GM12891 (cell line): Measurements from ENCODE around the gene ERP44. TPM values are rescaled to one million over a fixed set of nuclear protein-coding genes. Genes with fewer than 3 reads are reported as not detected.
"Not testable (repeated sequence)": the region's sequence is repeated elsewhere in the genome, so short reads cannot be mapped to it uniquely, and the experiment has no call there.

ENCODE experiments used
- DNase-seq: peaks from one replicate; pipeline ENCODE4 v3.0.0; 2011; ENCODE audit warnings: low spot score; ENCODE audit not compliant: insufficient read length
- FAIRE-seq: peaks from 2 replicates; lab custom pipeline; 2011; peaks lifted over from hg19 to GRCh38; lab: Jason Lieb, UNC
- PAX5 ChIP-seq: IDR thresholded peaks from 2 replicates; pipeline ENCODE4 v1.6.1; 2011; ENCODE audit warnings: low read length, moderate library complexity, mild to moderate bottlenecking; ENCODE audit not compliant: insufficient read depth, severe bottlenecking
- POLR2A ChIP-seq: IDR thresholded peaks from 2 replicates; pipeline ENCODE4 v1.6.1; 2011; ENCODE audit warnings: low read depth, low read length, control low read depth
- POLR2AphosphoS5 ChIP-seq: IDR thresholded peaks from 2 replicates; pipeline ENCODE4 v1.6.1; 2011; ENCODE audit warnings: low read depth, low read length, control low read depth
- POU2F2 ChIP-seq: IDR thresholded peaks from 2 replicates; pipeline ENCODE4 v1.6.1; 2011; ENCODE audit warnings: low read depth, mild to moderate bottlenecking, control low read depth, low read length, moderate library complexity
- SPI1 ChIP-seq: IDR thresholded peaks from 2 replicates; pipeline ENCODE4 v1.6.1; 2011; ENCODE audit warnings: low read depth, low read length, control low read depth
- TAF1 ChIP-seq: IDR thresholded peaks from 2 replicates; pipeline ENCODE4 v1.6.1; 2011; ENCODE audit warnings: low read depth, low read length, control low read depth
- polyA plus RNA-seq: library from polyadenylated mRNA; unstranded; fragments of >200 nt; gene quantifications from one replicate; pipeline ENCODE4 v1.2.1, GENCODE V29; 2012; ENCODE audit warnings: low read depth, missing spikeins, inconsistent platforms; ENCODE audit not compliant: missing spikeins

Gene ERP44
- 18.0 TPM for polyA plus RNA-seq

GRCh38 chr9:100098887-100099721 is at the start of gene ERP44, which contains the start of gene INVS:
Gene ERP44 (minus strand): TSS chr9:100099000. CDS start chr9:100098840, 160 bp downstream.
Gene INVS (plus strand): TSS chr9:100099243. CDS start chr9:100104522, 5,279 bp downstream.
- DNase-seq (peak; percentile 84), FAIRE-seq (peak; percentile 94)
- peak; percentile 70 for TF ChIP-seq TAF1
- TF ChIP-seq SPI1: peak; percentile 52
- peak; percentile 90 for TF ChIP-seq PAX5
- peak; percentile 92 for TF ChIP-seq POLR2AphosphoS5
- no peak; the same call in 1 of the 2 replicates for TF ChIP-seq POU2F2
- peak; percentile 88 for TF ChIP-seq POLR2A

GRCh38 chr9:100145976-100146375 is 47.2 kb upstream of the ERP44 start:
- DNase-seq, FAIRE-seq: not testable (repeated sequence)

- FAIRE-seq, DNase-seq: not testable (repeated sequence)
These were observed 46.6 kb upstream of the ERP44 start for GRCh38 chr9:100145167-100145934.

GRCh38 chr9:100141862-100142261 is 43.1 kb upstream of the ERP44 start:
- FAIRE-seq, DNase-seq: not testable (repeated sequence)

- not testable (repeated sequence) for DNase-seq, FAIRE-seq
These were observed 41.5 kb upstream of the ERP44 start for GRCh38 chr9:100140303-100140702.

- DNase-seq, FAIRE-seq: not testable (repeated sequence)
These were observed 38.0 kb upstream of the ERP44 start for GRCh38 chr9:100136799-100137198.

- no peak for TF ChIP-seq POLR2AphosphoS5
- no peak for TF ChIP-seq POLR2A
- no peak for TF ChIP-seq SPI1
- no peak for TF ChIP-seq POU2F2
- no peak for DNase-seq
- no peak for FAIRE-seq
These were observed 35.9 kb upstream of the ERP44 start for GRCh38 chr9:100134731-100135130.

- TF ChIP-seq POLR2AphosphoS5 (no peak), PAX5 (no peak), TAF1 (no peak), POU2F2 (no peak), SPI1 (no peak), POLR2A (no peak)
- FAIRE-seq (no peak), DNase-seq (no peak)
These were observed 33.2 kb upstream of the ERP44 start for GRCh38 chr9:100131875-100132430.

- no peak for DNase-seq
- FAIRE-seq: no peak
- no peak for TF ChIP-seq POLR2AphosphoS5
- TF ChIP-seq TAF1: no peak
- TF ChIP-seq POU2F2: no peak
- TF ChIP-seq PAX5: no peak
- TF ChIP-seq SPI1: no peak
These were observed 32.4 kb upstream of the ERP44 start for GRCh38 chr9:100131216-100131615.

GRCh38 chr9:100129772-100130171 is 31.0 kb upstream of the ERP44 start:
- FAIRE-seq: no peak
- TF ChIP-seq POU2F2: no peak
- TF ChIP-seq POLR2AphosphoS5: no peak
- no peak for TF ChIP-seq PAX5
- no peak for TF ChIP-seq POLR2A
- TF ChIP-seq TAF1: no peak
- no peak for TF ChIP-seq SPI1
- DNase-seq: no peak

GRCh38 chr9:100126423-100126822 is 27.6 kb upstream of the ERP44 start:
- TF ChIP-seq PAX5 (no peak), POU2F2 (no peak), TAF1 (no peak)
- FAIRE-seq (peak; percentile 66), DNase-seq (no peak)
